BLaER1 treated with 17β-estradiol and CSF1 and Interleukin-3, amounts not matched to agents 10 nM and 100 nM (cell line): ENCODE measurements around the gene CD226.

ENCODE experiments used
- H3K27ac ChIP-seq, 11 experiments: shearing (Covaris generic); formaldehyde crosslinking; 2 replicates each; pipeline ENCODE4 v1.8.1; 2022
- H3K27me3 ChIP-seq, 11 experiments: shearing (Covaris generic); formaldehyde crosslinking; 2 replicates each; pipeline ENCODE4 v1.8.1; 2022
- H3K36me3 ChIP-seq, 11 experiments: shearing (Covaris generic); formaldehyde crosslinking; 2 replicates each; pipeline ENCODE4 v1.8.1; 2022
- H3K4me1 ChIP-seq, 10 experiments: shearing (Covaris generic); formaldehyde crosslinking; 2 replicates each; pipeline ENCODE4 v1.8.1; 2022
- H3K4me2 ChIP-seq, 11 experiments: shearing (Covaris generic); formaldehyde crosslinking; 2 replicates each; pipeline ENCODE4 v1.8.1; 2022
- H3K4me3 ChIP-seq, 10 experiments: shearing (Covaris generic); formaldehyde crosslinking; 2 replicates each; pipeline ENCODE4 v1.8.1; 2022
- H3K9ac ChIP-seq, 11 experiments: shearing (Covaris generic); formaldehyde crosslinking; 2 replicates each; pipeline ENCODE4 v1.8.1; 2022
- H3K9me3 ChIP-seq, 11 experiments: shearing (Covaris generic); formaldehyde crosslinking; replicated peaks in 1 of 11; 2 replicates each; pipeline ENCODE4 v1.8.1; 2022
- H4K20me1 ChIP-seq, 11 experiments: shearing (Covaris generic); formaldehyde crosslinking; 2 replicates each; pipeline ENCODE4 v1.8.1; 2022
- Cebpa-rat ChIP-seq, 11 experiments: shearing (Covaris generic); IDR thresholded peaks; 2 replicates each; pipeline ENCODE4 v1.8.1; 2022

Gene CD226

GRCh38 chr18:69817335-69817940, 130.2 kb downstream of the CD226 start:
- Histone ChIP-seq H3K9me3 (peaks cover 0 to 9% (median 0%) of the 10 kb centered on the region in 11 experiments; a peak in 4 of 22 replicates), H3K27me3 (no peaks in the 10 kb centered on the region), H3K4me3 (no peak overlapping the region), H4K20me1 (no peaks in the 10 kb centered on the region), H3K4me1 (peaks cover 0 to 12% (median 9%) of the 10 kb centered on the region in 10 experiments; a peak in 12 of 20 replicates), H3K4me2 (no peak overlapping the region), H3K27ac (no peak overlapping the region), H3K36me3 (no peaks in the 10 kb centered on the region), H3K9ac (no peak overlapping the region)
- TF ChIP-seq Cebpa-rat (IDR thresholded peaks at IDR 0.05) = no peak

DNA sequence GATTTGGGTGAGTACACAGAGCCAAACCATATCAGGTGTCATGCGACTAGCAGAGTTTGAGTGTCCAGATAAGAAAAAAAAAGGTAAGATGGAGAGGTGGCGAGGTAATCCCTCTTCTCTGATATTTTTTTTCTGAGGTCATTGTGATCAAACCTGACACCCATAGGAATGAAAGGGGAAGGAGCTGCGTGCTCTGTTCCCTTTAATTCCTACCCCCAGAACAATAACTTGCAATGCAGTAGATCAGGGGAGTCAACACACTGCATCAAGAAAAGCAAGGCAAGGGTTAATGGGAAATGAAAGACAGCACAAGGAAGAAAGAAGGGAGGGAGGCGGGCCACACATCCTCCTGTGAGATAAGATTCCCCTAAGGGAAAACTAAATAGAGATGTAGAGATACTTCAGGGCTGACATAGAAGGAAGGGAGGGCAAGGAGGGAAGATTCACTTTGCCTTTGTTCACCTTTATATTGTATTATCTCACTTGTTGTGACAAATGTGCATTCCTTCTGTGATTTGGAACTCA, 132.8 kb downstream of the CD226 start:
- Histone ChIP-seq H3K36me3 (no peaks in the 10 kb centered on the region), H3K9ac (no peak overlapping the region), H3K4me1 (peaks cover 0 to 12% (median 9%) of the 10 kb centered on the region in 10 experiments; a peak in 12 of 20 replicates), H3K27ac (no peak overlapping the region), H3K4me3 (no peak overlapping the region), H3K4me2 (peak overlapping the region in 6 of 11 experiments; percentile 15 to 52 (median 44); a peak in 11 of 22 replicates), H3K9me3 (peaks cover 0 to 5% (median 0%) of the 10 kb centered on the region in 11 experiments; a peak in 2 of 22 replicates), H4K20me1 (no peaks in the 10 kb centered on the region), H3K27me3 (no peaks in the 10 kb centered on the region)
- no peak for TF ChIP-seq Cebpa-rat (IDR thresholded peaks at IDR 0.05)

DNA sequence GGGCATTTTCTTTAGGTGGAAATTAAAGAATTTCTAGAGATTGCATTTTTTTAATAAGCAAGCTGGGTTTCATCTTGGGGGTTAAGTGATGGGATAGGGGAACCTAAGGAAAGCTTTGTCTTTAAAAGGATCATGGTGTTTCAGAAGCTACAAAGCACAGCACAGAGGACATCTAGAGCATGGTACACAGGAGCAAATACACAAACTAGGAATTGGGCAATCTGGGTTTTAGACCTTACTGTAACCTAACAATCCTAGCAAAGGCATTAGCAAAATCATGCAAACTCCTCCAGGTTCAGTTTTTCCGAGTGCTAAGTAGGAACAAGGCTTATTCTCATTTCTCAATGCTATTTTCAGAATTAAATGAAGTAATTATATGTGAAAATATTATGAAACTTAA, 134.1 kb downstream of the CD226 start:
- TF ChIP-seq Cebpa-rat (IDR thresholded peaks at IDR 0.05) = no peak

DNA sequence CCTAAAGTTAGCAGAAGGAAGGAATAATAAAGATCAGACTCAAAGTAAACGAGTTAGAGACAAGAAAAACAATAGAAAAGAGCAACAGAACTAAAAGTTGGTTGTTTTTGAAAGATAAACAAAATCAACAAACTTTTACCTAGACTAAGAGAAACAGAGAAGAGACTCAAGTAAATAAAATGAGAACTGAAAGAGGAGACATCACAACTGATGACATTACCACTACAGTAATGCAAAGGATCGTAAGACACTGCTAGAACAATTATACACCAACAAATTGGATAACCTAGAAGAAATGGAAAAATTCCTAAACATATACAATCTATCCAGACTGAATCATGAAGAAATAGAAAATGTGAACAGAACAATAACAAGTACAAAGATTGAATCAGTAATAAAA, 139.3 kb downstream of the CD226 start:
- TF ChIP-seq Cebpa-rat (IDR thresholded peaks at IDR 0.05) = no peak
- Histone ChIP-seq H3K27ac (no peak overlapping the region), H3K9ac (no peak overlapping the region), H3K27me3 (no peaks in the 10 kb centered on the region), H3K36me3 (no peaks in the 10 kb centered on the region), H4K20me1 (no peaks in the 10 kb centered on the region), H3K9me3 (no peaks in the 10 kb centered on the region), H3K4me3 (no peak overlapping the region), H3K4me2 (no peak overlapping the region), H3K4me1 (no peaks in the 10 kb centered on the region)

More for the DNA sequence above, 134.1 kb downstream of the CD226 start:
- H3K4me1 ChIP-seq = peaks cover 0 to 12% (median 9%) of the 10 kb centered on the region in 10 experiments; a peak in 12 of 20 replicates
- no peak overlapping the region for H3K27ac ChIP-seq
- H3K9me3 ChIP-seq = peaks cover 0 to 5% (median 0%) of the 10 kb centered on the region in 11 experiments; a peak in 1 of 22 replicates
- H4K20me1 ChIP-seq = no peaks in the 10 kb centered on the region
- H3K27me3 ChIP-seq = no peaks in the 10 kb centered on the region
- no peak overlapping the region for H3K9ac ChIP-seq
- no peak overlapping the region for H3K4me2 ChIP-seq
- no peak overlapping the region for H3K4me3 ChIP-seq
- H3K36me3 ChIP-seq = no peaks in the 10 kb centered on the region

GRCh38 chr18:69804776-69805501, 142.7 kb downstream of the CD226 start:
- H3K9ac ChIP-seq = no peak overlapping the region
- H4K20me1 ChIP-seq = no peaks in the 10 kb centered on the region
- H3K4me2 ChIP-seq = no peak overlapping the region
- no peaks in the 10 kb centered on the region for H3K36me3 ChIP-seq
- no peak overlapping the region for H3K4me3 ChIP-seq
- no peak for TF ChIP-seq Cebpa-rat (IDR thresholded peaks at IDR 0.05)
- H3K27ac ChIP-seq = no peak overlapping the region
- H3K27me3 ChIP-seq = no peaks in the 10 kb centered on the region
- H3K9me3 ChIP-seq = no peaks in the 10 kb centered on the region
- H3K4me1 ChIP-seq = no peaks in the 10 kb centered on the region
